Measurements from ENCODE around the gene SLC16A11.

GRCh38 chr17:7035591-7036368, 8.1 kb downstream of the SLC16A11 start, which contains the start of gene SLC16A13:
- TF ChIP-seq ZBTB33 (CRISPR knock-in tag; IDR thresholded peaks at IDR 0.05) = no peak
- peak; percentile 68 for TF ChIP-seq NFIC (IDR thresholded peaks at IDR 0.05)
- TF ChIP-seq ELK1 (CRISPR knock-in tag; IDR thresholded peaks at IDR 0.05) = no peak
- no peak for TF ChIP-seq TEAD4 (IDR thresholded peaks at IDR 0.05; ENCODE audit: low read length)
- no peak for TF ChIP-seq TEAD4 (CRISPR knock-in tag; IDR thresholded peaks at IDR 0.05; ENCODE audit: borderline replicate concordance)
